ENCODE results near the gene BEST4. TPM values are rescaled to one million over a fixed set of nuclear protein-coding genes. Genes with fewer than 3 reads are reported as not detected.
"Not testable (repeated sequence)": the region's sequence is repeated elsewhere in the genome, so short reads cannot be mapped to it uniquely, and the experiment has no call there.

BEST4 gene
- total and polyA plus RNA-seq, 2 donors (not counting 1 experiment from before 2014, with no cell fraction given) = 0.30 to 1.3 TPM

GRCh38 chr1:44775078-44775929 lies 12.7 kb downstream of the BEST4 start, which contains the start of gene RPS8:
TSS of gene RPS8 (plus strand) at chr1:44775540. CDS start at chr1:44775597, 57 bp downstream.
- peak within 1 kb of the TSS; percentile 75 for H3K4me2 ChIP-seq (replicated peaks; ENCODE audit: low read depth, low read length, poor library complexity, severe bottlenecking)
- H3K9me3 Mint-ChIP-seq (ENCODE audit: insufficient read depth) = no peaks in the 10 kb centered on the region
- intact Hi-C loops (cut with micrococcal nuclease) = loop anchor here (1.0 to 5.0 kb wide), 6 partner anchors 11 to 237 kb away; partner anchors contain the start of genes HECTD3, KIF2C, RNU5D-1 and UROD
- peak within 1 kb of the TSS; percentile 85 to 99 (median 89) for H3K4me3 ChIP-seq (ENCODE audit: control extremely low read depth in 1 of 5, extremely low read depth in 1 of 5, insufficient read depth in 1 of 5, low read depth in 2 of 5, low read length in 4 of 5)
- H3K27ac Mint-ChIP-seq = peak within 1 kb of the TSS; percentile 94
- H3K27me3 ChIP-seq (replicated peaks in 1 of 4; ENCODE audit: control extremely low read depth in 1 of 4, control insufficient read depth in 3 of 4, insufficient read depth in 4 of 4, low read length in 3 of 4) = no peaks in the 10 kb centered on the region
- H4K20me1 ChIP-seq (ENCODE audit: control insufficient read depth, insufficient read depth, low read length, poor library complexity, severe bottlenecking) = peaks cover 35% of the 10 kb centered on the region
- peaks cover 34% of the 10 kb centered on the region for H3K4me1 Mint-ChIP-seq
- no peak for TF ChIP-seq EZH2 (IDR thresholded peaks at IDR 0.05; ENCODE audit: borderline replicate concordance, insufficient read depth, low read depth, low read length, poor library complexity, severe bottlenecking)
- TF ChIP-seq CTCF (IDR thresholded peaks at IDR 0.05) = no peak
- peak within 1 kb of the TSS; percentile 89 to 93 for H3K27ac ChIP-seq (ENCODE audit: low read length in 2 of 2)
- H3K4me3 Mint-ChIP-seq = peak within 1 kb of the TSS; percentile 95
- peaks cover 0 to 42% of the 10 kb centered on the region in 2 experiments for H3K36me3 ChIP-seq (replicated peaks in 1 of 2; ENCODE audit: control extremely low read depth in 1 of 2, control insufficient read depth in 1 of 2, extremely low read depth in 1 of 2, insufficient read depth in 2 of 2, low read length in 1 of 2)
- ChIA-PET CTCF (interaction anchor here (0.8 to 2.9 kb wide), 17 partner anchors 8 to 237 kb away, joined by 3 to 39 read pairs (median 4); partner anchors contain the start of genes BEST4, HECTD3, PLK3 and PTCH2), POLR2A (interaction anchor here (0.6 to 2.5 kb wide), 22 partner anchors 9 to 743 kb away, joined by 3 to 25 read pairs (median 6); partner anchors contain the start of genes ARMH1, EIF2B3, HECTD3 and PLK3)
- DNase-seq (peak; percentile 95), ATAC-seq (ENCODE audit: low read depth) (peak; percentile 83)
- peak within 1 kb of the TSS; percentile 98 for H2AFZ ChIP-seq (ENCODE audit: insufficient read depth, low read depth, low read length, poor library complexity, severe bottlenecking)
- H3K9ac ChIP-seq (ENCODE audit: low read length) = peak within 1 kb of the TSS; percentile 94
- H3K9me3 ChIP-seq (ENCODE audit: control extremely low read depth in 1 of 3, control insufficient read depth in 2 of 3, insufficient read depth in 1 of 3, low read length in 2 of 3) = no peaks in the 10 kb centered on the region
- under 1% methylated on average over 64 of the region's 65 CpGs for WGBS (ENCODE audit: insufficient coverage)
- peaks cover 14 to 28% of the 10 kb centered on the region in 2 donors for H3K4me1 ChIP-seq (ENCODE audit: control insufficient read depth in 2 of 2, insufficient read depth in 2 of 2, low read length in 2 of 2)
- no peaks in the 10 kb centered on the region for H3K27me3 Mint-ChIP-seq
- peaks cover 5% of the 10 kb centered on the region for H3K79me2 ChIP-seq (ENCODE audit: control insufficient read depth, insufficient read depth, low read length)

- H3K4me3 Mint-ChIP-seq; intact Hi-C loops (cut with micrococcal nuclease); H3K27ac Mint-ChIP-seq; H2AFZ ChIP-seq (ENCODE audit: insufficient read depth, low read depth, low read length, poor library complexity, severe bottlenecking); H3K9me3 ChIP-seq (ENCODE audit: control extremely low read depth in 1 of 3, control insufficient read depth in 2 of 3, insufficient read depth in 1 of 3, low read length in 2 of 3); H3K27me3 ChIP-seq (replicated peaks in 1 of 4; ENCODE audit: control extremely low read depth in 1 of 4, control insufficient read depth in 3 of 4, insufficient read depth in 4 of 4, low read length in 3 of 4); ATAC-seq (ENCODE audit: low read depth); H4K20me1 ChIP-seq (ENCODE audit: control insufficient read depth, insufficient read depth, low read length, poor library complexity, severe bottlenecking); H3K4me1 ChIP-seq (ENCODE audit: control insufficient read depth in 2 of 2, insufficient read depth in 2 of 2, low read length in 2 of 2); H3K79me2 ChIP-seq (ENCODE audit: control insufficient read depth, insufficient read depth, low read length); H3K27ac ChIP-seq (ENCODE audit: low read length in 2 of 2); H3K4me1 Mint-ChIP-seq; POLR2A ChIA-PET; H3K4me2 ChIP-seq (replicated peaks; ENCODE audit: low read depth, low read length, poor library complexity, severe bottlenecking); H3K9me3 Mint-ChIP-seq (ENCODE audit: insufficient read depth); H3K36me3 ChIP-seq (replicated peaks in 1 of 2; ENCODE audit: control extremely low read depth in 1 of 2, control insufficient read depth in 1 of 2, extremely low read depth in 1 of 2, insufficient read depth in 2 of 2, low read length in 1 of 2); H3K4me3 ChIP-seq (ENCODE audit: control extremely low read depth in 1 of 5, extremely low read depth in 1 of 5, insufficient read depth in 1 of 5, low read depth in 2 of 5, low read length in 4 of 5); H3K27me3 Mint-ChIP-seq; CTCF ChIA-PET; H3K9ac ChIP-seq (ENCODE audit: low read length); DNase-seq: not testable (repeated sequence)
- WGBS (ENCODE audit: insufficient coverage) = 100% methylated on average over 4 of the region's 6 CpGs
Measured at GRCh38 chr1:44766421-44766820, 21.5 kb downstream of the BEST4 start.
